Stimulated activated CD8-positive, alpha-beta memory T cell treated with anti-CD3 and anti-CD28 coated beads, Interleukin-15, amount 100 ng/mL, for 1 hour (primary cell): ENCODE measurements around the gene XRRA1.
"Not testable (repeated sequence)": the region's sequence is repeated elsewhere in the genome, so short reads cannot be mapped to it uniquely, and the experiment has no call there.

Experiments used
- DNase-seq: peaks from one replicate; pipeline ENCODE4 v3.0.0-alpha.2; 2020; ENCODE audit warnings: low read depth

The XRRA1 gene

GRCh38 chr11:74896311-74896710 lies 52.6 kb downstream of the XRRA1 start:
- no peak for DNase-seq

- no peak for DNase-seq
These were observed 53.4 kb downstream of the XRRA1 start for GRCh38 chr11:74895340-74896116.

GRCh38 chr11:74893015-74893414 lies 55.9 kb downstream of the XRRA1 start:
- not testable (repeated sequence) for DNase-seq

- DNase-seq = no peak
These were observed 71.8 kb downstream of the XRRA1 start for GRCh38 chr11:74877132-74877531.

- no peak for DNase-seq
These were observed 77.9 kb downstream of the XRRA1 start for GRCh38 chr11:74871037-74871436.

GRCh38 chr11:74870485-74870884 lies 78.4 kb downstream of the XRRA1 start:
- DNase-seq = no peak

GRCh38 chr11:74866557-74866956 lies 82.3 kb downstream of the XRRA1 start:
- DNase-seq = no peak

- DNase-seq = no peak
These were observed 85.5 kb downstream of the XRRA1 start for GRCh38 chr11:74863410-74863809.

- DNase-seq = no peak
These were observed 88.1 kb downstream of the XRRA1 start for GRCh38 chr11:74860743-74861142.

GRCh38 chr11:74853223-74853622 lies 95.7 kb downstream of the XRRA1 start:
- DNase-seq = no peak

- no peak for DNase-seq
These were observed 99.1 kb downstream of the XRRA1 start for GRCh38 chr11:74849525-74850391.

- no peak for DNase-seq
These were observed 101.0 kb downstream of the XRRA1 start for GRCh38 chr11:74847895-74848294.

- no peak for DNase-seq
These were observed 101.5 kb downstream of the XRRA1 start for GRCh38 chr11:74847395-74847794.

GRCh38 chr11:74846770-74847169 lies 102.1 kb downstream of the XRRA1 start:
- no peak for DNase-seq

- no peak for DNase-seq
These were observed 102.8 kb downstream of the XRRA1 start for GRCh38 chr11:74845978-74846517.

GRCh38 chr11:74844865-74845264 lies 104.0 kb downstream of the XRRA1 start:
- DNase-seq = no peak

- no peak for DNase-seq
These were observed 104.8 kb downstream of the XRRA1 start for GRCh38 chr11:74844072-74844471.

GRCh38 chr11:74842967-74843366 lies 105.9 kb downstream of the XRRA1 start:
- no peak for DNase-seq

- no peak for DNase-seq
These were observed 108.4 kb downstream of the XRRA1 start for GRCh38 chr11:74840486-74840885.

- no peak for DNase-seq
These were observed 108.9 kb downstream of the XRRA1 start for GRCh38 chr11:74839971-74840370.

GRCh38 chr11:74839446-74839845 lies 109.4 kb downstream of the XRRA1 start:
- no peak for DNase-seq

GRCh38 chr11:74838188-74838587 lies 110.7 kb downstream of the XRRA1 start:
- DNase-seq = no peak

- DNase-seq = no peak
These were observed 111.7 kb downstream of the XRRA1 start for GRCh38 chr11:74837191-74837590.
